Central memory CD4-positive, alpha-beta T cell (primary cell): Measurements from ENCODE around the gene ABHD12.

Experiments used
- DNase-seq: peaks from one replicate; pipeline ENCODE4 v3.0.0; 2022

ABHD12 gene

DNA sequence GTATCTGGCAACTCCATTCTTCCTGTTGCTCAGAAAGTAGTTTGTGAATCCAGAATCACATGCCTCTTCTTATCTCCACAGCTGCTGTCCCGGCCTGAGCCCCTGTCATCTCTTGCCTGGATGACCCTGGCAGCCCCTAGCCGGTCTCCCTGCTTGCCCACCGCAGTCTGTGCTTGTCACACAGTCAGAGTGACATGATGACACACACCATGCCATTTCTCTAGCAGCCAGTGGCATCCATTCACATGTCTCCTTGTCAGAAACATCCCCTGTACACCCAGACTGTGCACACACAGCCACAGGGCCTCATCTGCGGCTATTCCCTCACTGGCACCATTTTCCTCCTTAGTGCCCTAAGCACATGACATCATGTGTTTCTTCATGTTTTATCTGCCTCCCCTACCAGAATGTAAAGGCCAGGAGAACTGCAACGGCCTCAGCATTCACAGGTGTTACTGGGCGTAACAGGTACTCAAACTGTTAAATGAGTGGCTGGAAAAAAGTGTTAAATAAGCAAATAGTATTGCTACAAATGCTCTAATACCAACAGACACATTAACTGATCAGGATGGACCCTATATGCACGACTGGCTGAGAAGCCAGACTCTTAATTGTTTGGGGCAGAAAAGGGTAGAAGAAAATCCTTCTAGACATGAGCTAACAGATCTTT is 9.6 kb downstream of the ABHD12 start:
- DNase-seq: no peak

DNA sequence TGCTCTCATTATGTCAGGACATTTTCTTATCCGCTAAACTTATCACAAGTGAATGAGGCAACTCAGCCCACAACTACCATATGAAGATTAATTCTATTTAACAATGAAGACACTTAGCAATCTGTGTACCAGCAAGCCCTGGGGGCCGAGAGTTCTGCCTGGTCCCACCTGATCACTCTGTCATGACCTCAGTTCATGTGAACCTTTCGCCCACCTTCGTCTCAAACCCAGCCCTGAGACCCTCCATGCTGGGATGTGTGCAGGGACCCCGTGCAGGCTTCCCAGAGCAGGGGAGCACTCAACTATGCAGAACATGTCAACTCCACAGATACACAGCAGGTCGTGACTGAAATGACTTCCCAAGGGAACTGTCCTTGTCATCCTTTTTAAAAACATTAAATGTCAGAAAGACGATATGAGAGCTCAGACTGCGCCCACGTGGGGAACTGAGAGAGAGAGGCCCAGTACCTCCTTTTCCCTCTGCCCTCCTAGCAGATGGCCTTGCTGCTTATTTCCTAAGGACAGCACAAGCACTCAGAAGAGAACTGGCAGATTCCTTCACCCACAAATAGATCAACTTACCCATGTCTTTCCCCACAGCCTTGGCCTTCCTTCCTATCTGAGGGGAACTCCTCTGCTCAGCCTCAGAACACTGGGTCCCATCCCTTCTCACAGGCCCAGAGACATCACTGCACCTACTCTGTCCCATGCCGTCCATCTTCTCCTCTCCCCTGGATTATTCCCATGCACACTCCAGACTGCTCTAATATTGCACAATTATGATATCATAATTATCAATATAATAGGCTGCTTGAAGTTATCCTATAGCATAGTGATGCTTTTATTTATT is 11.5 kb downstream of the ABHD12 start:
- no peak for DNase-seq

DNA sequence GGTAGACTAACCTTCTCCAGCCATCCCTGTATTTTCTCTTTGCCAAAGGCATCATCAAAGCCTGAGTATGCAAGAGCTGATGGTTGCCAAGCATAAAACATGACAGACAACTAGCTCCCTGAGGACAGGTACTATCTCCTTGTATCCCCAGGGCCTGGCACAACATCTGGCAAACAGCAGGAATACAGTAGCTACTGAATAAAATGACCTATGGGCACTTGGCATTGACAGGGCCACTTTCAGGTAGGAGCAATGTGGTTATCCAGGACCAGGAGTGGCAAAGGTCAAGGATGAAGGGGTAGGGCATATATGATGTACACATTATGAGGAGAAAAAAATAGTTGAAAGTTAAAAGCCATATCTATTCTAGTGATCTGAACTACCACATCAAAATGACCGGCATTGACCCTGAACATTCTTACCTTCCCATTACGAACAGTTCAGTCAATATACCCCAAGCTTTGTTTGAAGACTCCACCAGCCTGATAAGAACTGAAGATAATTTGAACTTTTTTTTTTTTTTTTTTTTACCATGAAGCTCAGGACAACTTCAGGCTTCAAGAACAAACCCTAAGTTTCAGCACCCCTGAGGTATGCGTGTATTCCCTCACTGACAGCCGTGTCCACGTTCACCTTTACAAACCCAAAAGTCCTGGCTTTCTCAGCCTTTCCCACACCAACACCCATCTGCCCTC is 12.3 kb downstream of the ABHD12 start:
- DNase-seq: no peak

DNA sequence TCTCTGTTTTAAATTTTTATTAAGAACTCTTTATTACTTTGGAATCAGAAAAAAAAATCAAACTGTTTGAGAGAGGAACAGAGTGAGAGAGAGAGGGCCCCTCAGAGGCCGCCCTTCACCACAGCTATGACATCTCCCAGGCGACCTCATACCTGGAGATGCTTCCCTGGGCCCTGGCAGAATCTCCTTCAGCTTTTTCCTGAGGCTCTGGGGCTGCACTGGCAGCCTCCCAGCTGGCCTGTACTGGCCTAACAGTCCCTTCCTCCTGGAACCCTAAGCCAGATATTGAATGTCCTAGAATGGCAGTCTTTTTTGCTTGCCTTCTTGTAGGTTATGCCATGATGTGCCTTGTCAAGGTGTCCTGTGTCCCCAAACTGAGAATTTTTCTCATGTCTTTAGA is 13.7 kb downstream of the ABHD12 start:
- DNase-seq: no peak

DNA sequence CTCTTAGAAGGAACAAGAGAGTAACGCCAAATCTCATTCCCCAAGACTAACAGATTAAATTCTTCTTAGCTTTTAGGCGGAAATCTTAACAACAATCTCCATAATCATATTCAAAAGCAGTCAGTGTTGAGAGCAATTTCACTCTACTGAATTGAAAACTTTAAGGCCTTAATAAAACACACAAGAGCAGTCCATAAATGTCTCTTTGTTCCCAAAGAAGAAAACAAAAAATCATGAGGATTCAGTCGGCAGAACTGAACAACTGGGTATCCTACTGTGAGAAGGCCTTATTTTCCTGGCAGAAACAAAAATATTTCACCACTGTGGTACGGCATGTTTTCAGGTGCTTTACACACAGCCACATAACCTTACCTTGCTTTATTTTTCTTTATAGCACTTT is 14.4 kb downstream of the ABHD12 start:
- DNase-seq: no peak

DNA sequence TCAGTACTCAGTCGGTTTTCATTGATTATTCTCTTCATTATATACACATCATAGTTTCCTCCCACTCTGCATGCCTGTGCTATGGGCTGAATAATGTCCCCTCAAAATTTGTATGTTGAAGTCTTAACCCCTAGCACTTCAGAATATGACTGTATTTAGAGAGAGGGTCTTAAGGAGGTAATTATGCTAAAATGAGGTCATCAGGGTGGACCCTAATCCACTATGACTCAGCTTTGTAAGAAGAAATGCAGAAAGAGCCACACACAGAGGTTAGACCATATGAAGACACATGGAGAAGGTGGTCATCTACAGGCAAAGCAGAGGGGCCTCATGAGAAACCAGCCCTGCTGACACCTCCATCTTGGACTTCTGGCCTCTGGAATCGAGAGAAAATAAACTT is 15.8 kb downstream of the ABHD12 start:
- DNase-seq: no peak

DNA sequence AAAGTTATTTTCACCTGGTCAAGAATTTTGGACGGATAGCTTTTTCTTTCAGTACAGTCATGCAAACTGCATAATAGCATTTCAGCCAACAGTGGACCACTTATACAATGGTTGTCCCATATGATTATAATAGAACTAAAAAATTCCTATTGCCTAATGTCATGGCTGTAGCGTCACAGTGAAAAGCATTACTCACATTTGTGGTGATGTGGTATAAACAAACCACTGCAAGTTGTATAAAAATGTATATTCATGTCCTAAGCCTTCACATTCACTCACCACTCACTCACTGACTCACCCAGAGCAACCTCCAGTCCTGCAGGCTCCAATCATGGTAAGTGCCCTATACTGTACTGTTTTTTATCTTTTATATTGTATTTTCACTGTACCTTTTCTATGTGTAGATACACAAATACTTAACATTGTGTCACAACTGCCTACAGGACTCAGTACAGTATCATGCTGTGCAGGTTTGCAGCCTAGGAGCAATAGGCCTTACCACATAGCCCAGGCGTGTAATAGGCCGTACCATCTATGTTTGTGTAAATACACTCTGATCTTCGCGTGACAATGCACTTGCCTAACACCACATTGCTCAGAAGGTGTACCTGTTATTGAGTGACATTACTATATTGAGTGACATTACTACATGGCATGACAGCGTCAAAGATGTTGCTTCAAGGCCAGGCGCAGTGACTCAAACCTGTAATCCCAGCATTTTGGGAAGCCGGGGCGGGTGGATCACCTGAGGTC is 17.9 kb downstream of the ABHD12 start:
- no peak for DNase-seq

DNA sequence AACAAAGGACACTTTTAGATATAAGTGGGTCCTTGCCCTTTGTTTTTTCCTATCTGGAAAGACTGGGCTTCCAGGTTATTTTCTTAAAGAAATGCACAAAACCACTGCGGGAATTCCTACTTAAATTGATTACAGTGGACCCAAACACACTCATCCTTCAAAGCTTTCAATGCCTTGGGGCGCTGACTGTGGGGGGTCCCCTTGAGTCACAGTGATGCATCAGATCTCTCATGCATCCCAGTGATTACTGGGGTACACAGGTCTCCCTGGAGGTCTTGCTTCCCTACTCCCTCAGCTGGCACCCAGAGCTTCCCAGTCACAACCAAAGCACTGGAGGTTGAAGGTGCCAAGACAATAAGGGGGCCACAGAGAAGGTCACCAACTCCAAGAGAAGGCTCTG is 20.7 kb downstream of the ABHD12 start:
- DNase-seq: no peak

DNA sequence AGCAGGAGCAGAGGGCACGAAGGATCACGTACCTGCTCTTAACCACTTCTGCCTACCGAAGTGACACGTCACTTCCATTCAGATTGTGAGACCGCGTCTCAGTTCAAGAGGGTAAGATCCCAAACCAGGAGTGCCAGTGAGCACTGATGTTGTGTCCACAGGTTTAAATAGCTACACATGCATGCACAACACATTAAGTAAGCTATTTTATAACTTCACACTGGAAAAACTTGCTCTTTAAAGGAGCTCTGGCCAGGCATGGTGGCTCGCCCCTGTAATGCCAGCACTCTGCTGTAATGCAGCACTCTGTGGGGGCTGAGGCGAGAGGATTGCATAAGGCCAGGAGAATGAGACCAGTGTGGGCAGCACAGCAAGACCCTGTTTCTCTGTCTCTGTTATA is 21.1 kb downstream of the ABHD12 start:
- DNase-seq: no peak

DNA sequence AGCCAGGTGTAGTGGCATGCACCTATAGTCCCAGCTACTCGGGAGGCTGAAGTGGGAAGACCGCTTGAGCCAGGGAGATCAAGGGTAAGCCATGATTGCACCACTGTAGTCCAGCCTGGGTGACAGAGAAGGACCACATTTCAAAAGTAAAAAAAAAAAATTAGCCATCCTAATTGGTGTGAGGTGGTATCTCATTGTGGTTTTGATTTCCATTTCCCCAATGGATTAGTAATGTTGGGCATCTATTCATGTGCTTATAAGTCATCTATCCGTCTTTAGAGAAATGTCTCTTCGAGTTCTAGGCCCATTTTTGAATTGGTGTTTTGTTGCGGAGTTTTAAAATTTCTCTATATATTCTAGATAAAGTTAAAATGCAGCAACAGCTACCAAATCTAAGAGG is 21.7 kb downstream of the ABHD12 start:
- DNase-seq: no peak

DNA sequence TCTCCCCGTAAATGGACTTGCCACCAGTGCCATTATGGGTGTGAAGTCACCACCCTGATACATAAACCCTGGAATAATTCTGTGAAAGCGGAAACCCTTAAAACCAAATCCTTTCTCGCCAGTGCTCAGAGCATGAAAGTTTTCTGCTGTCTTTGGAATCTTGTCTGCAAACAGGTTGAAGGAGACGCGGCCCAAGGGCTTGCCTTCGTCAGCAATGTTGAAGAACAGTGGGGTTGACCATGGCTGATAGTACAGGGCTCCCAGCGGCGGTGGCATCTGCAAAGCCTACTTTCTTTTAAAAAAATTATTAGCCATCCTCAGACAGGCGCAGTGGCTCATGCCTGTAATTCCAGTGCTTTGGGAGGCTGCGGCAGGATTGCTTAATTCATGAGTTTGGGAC is 22.1 kb downstream of the ABHD12 start:
- DNase-seq: no peak

DNA sequence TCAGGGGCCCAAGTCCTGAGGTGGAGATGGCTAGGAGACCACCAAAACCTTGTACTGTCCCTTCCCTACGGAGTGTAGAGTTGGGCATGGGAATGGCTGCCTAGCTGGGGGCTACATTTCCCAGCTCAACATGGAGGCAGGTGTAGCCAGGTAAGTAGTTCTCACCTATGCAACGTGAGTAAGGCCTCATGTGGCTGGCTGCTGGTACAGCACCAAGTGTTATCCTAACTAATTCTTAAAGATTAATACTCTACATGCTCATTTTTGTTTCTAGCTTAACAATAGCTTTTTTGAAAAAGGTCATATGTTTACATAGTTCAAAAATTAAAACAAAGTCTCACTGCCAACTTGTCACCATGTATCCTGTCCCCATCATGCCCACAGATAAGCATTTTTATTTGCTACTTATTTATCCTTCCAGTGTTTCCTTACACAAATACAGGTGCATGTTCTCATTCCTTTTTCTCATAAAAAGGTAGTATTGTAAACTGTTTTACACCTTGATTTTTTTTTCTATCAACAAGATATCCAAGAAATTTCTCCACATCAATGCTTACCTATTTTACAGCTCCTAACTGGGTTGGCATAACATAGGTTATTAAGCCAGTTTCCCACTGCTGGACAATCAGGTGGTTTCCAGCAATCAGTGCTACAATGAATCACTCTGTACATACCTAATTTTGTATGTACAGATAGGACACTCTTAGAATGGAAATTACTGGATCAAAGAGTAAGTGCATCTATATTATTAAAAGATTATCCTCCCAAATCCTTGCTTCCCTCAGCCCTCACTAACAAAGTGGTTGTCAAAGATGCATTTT is 25.5 kb downstream of the ABHD12 start:
- DNase-seq: no peak

DNA sequence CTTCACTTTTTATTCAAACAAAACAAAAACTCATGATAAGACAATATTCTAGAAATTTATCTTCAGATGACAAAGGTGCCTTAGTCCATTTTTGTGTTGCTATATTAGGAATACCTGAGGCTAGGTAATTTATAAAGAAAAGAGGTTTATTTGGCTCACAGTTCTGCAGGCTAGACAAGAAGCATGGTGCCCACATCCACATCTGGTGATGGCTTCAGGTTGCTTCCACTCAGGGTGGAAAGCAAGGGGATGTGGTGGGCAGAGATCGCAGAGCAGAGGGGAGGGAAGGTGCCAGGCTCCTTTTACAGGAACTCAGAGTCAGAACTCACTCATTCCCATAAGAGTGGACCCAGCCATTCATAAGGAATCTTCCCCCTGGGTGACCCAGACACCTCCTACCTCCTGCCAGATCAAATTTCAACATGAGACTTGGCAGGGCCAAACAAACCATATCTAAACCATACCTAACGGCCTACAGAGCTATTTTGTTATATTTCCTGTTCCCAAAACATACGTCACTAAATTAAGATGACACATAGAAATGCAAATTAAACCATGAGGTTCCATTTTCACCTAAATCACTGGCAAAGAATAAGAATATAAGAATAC is 26.4 kb downstream of the ABHD12 start:
- DNase-seq: no peak

DNA sequence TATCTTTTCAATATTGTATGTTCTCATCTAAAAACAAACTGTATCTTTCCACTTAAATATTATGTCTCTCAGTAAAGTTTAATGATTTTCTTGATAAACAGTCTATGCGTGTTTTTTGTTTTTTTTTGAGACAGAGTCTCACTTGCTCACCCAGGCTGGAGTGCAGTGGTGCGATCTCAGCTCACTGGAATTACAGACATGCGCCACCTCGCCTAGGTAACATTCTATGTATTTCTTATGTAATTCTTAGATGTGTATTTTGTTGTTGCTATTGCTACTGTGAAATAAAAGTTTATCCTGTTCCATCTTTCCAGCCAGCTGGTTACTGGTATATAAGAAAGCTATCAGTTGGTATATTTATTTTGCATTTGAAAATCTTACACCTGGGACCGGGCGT is 29.4 kb downstream of the ABHD12 start:
- no peak for DNase-seq

DNA sequence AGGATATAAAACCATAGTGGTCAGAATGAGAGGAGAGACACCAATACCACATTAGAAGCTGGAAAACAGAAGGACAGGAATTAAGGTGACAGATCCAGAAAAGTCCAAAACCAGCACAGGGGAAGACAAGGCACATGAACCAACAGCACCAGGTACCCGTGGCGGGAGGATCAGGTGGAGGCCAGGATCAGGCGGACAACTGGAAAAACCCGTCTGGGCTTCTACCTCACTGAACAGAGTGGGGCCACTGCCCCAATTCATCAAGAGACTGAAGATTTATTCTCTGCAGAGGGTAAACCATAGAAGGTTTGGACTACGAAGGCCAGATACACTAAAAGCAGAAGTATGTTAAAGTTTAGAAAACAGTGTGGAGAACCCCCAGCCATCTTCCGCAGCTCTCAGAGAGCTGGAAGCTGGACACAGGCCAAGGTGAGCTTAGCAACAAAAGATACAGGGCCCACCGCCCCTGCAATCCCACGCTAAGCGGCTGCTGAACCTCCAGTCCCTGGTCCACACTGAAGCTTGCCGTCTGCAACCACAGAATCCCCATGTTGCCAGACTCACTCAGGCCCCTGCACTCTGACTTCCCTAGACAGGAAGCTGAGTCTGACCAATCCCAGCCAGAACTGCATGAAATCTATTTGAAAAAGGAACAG is 29.9 kb downstream of the ABHD12 start:
- no peak for DNase-seq

DNA sequence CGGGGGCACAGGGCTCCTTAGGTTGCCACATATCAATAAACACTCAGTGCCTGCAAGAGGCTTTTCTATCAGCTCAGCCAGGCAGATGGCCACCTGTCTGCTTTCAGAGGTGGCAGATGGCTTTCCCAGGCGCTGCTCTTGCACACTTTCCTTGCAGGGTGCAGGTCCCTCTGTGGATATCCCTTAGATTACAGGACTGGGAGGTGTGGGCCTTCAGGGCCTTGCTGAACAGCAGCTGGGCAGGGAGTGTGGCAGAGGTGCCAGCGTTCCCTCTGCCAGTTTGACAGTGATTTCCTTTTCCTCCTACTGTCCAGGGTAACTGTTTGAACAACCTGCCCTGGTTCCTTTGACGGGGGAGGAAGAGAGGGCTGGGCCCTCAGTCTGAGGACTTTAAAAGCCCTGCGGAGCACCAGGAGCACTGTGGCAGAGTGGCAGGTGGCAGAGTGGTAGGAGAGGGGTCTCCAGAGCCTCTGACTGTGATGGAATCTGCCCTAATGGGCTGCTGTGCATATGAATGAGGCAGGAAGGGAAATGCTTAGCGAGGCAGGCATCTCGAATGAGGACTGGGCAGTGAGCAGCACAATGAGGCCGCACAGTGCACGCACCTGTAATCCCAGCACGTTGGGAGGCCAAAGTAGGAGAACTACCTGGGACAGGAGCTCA is 34.2 kb downstream of the ABHD12 start:
- DNase-seq: no peak

DNA sequence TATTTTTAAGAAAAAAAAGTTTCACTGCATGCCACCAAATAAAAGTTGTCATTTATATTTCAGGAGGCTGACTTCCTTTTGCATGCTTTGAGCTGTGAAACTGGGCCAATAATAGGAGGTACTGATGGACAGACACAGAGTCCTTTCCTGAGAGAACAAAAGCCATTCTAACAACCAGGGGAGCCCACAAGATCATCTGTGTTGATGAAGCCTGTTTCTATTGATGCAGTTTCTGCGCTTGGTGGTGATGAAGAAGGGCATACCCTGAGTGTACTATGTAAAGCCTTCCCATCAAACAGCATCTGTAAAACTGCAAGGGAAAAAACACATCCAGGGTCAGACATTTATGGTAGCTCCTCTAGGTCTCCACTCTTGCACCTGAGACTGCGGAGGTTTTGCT is 34.8 kb downstream of the ABHD12 start:
- no peak for DNase-seq

DNA sequence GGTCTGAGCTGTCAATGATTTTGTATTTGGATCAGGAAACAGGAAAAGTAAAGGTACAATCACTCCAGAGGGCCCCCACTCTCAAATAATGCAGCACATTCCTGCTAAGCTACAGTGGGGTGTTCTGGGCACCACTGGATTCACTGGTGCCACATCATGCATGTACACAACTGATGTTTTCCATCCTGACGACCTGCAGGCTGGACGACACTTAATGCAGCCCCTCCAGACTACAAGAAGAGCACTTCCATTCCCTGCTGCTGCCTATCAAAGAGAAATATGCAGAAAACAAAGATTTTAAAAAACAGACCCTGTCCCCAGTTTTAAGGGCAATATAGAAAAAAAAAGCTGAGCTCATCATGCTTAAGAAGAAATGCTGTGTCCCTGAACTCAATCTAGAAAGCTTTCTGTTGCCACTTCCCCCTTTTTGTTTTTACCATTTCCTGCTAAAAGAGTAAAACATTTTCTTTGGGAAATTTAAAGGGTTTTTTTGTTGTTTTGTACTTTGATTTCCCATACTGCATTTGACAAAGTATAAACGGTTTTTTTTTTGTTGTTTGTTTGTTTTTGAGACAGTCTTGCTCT is 35.5 kb downstream of the ABHD12 start:
- DNase-seq: no peak

DNA sequence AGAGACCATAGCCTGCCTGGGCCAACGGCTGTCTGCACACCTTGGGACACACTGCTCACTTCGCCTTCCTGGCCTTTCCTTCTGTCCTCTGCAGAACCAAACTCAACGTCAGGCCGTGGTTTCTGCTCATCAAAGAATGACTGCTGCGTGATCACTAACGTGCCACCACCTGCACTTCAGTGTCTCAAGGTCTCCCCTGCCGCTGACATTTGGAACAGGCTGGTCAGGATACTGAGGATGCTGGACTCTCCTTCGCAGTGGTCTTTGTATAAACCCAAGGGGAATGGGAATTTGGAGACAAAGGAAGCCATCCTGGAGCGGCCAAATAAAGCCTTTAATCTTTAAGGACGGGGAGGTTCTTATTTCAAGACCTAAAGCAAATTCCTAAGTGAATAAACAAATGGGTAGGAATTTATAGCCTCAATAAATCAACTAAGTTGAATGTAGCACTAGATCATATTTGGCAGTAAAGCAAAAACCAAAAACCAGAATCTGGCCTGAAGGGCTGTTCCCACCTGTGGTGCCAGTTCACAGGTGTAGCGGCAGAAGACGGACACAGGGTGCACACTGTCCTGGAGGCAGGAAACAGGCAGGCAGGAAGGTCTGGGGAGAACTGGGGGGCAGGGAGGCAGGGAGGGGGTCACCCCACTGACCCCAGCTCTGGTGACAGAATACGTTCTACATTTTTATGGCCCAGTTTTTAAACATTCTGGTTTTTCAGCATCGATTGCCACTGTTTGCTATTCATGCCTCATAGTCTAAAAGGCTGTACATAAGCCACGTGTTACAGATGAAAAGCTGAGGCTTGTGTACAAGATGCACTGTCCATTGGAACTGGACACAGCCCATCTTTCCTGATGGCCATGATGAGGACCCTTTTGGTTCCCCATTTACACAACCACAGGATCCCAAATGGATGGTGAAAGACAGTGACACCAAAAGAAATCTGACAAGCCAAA is 36.6 kb downstream of the ABHD12 start:
- no peak for DNase-seq
